Activated CD8-positive, alpha-beta memory T cell treated with anti-CD3 and anti-CD28 coated beads, Interleukin-2, amount 50 U/mL, for 24 hours (primary cell): Measurements from ENCODE around the gene FABP6.

Experiments used
- DNase-seq: peaks from one replicate; pipeline ENCODE4 v3.0.0-alpha.2; 2020; ENCODE audit errors: extremely low read depth

The FABP6 gene

GRCh38 chr5:160262151-160263074 is 33.1 kb downstream of the FABP6 start:
- DNase-seq = no peak

DNA sequence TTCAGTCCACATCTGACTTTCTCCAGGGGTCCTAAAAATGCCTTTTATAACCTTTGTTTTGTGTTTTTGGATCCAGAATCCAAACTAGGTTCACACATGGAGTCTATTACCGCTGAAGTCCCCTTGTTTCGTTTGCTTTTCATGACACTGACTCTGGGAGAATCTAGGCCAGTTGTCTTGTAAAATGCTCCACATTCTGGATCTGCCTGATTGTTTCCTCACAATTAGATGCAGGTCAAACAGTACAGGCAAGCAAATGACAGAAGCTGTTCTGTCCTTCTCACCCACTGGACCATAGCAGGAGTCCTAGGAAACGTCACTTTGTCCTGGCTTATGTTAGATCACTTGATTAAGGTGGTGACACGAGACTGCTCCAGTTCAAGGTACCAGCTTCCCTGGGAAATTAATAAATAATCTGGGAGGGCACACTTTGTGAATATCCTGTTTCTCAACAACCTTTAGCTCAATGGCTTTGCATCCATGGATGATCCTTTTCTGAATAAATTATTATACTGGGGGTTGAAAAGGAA is 34.1 kb downstream of the FABP6 start:
- DNase-seq = no peak

- no peak for DNase-seq
These were observed 36.7 kb downstream of the FABP6 start for GRCh38 chr5:160266044-160266443.

GRCh38 chr5:160266752-160267345 is 37.5 kb downstream of the FABP6 start:
- no peak for DNase-seq

- no peak for DNase-seq
These were observed 38.8 kb downstream of the FABP6 start for GRCh38 chr5:160268121-160268520.

DNA sequence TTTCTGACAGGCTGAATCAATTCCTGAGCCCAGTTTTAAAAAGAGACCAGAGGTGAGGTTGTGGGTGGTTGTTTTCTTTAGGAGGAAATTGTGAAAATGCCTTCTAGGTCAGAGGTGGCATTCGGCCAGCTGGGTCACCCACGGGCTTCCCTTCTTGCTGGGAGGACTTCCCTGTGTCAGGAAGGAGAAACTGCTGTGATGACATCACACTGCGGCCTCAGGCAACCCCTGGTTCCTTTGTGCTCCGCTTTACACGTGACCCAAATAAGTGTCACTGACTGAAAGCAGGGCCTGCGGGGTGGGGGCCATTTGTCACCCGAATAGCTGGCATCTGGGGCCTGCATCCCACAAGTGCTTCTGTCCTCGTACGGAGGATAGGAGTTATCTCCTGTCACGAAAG is 39.7 kb downstream of the FABP6 start:
- no peak for DNase-seq

- no peak for DNase-seq
These were observed 41.4 kb downstream of the FABP6 start for GRCh38 chr5:160270704-160271103.

GRCh38 chr5:160271396-160271795 is 42.1 kb downstream of the FABP6 start:
- no peak for DNase-seq

- no peak for DNase-seq
These were observed 42.5 kb downstream of the FABP6 start for GRCh38 chr5:160271836-160272235.

- DNase-seq = no peak
These were observed 43.0 kb downstream of the FABP6 start for GRCh38 chr5:160272264-160272663.

DNA sequence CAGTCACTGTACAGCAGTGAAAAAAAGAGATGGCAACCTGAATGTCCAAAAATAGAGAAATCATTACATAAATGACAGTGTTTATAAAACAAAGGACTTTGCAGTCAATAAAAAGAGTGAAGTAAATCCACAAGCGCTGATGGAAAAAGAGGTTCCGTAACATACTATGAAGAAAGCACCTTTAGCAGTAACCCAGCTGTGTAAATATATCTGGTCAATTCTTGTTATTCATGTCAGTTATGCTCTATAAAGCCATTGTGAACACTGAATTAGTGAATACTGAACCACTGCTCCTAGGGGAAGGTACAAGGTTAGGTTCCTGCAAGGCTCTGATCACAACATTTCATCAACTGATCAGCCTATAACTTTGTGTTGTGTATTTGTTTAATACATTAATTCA is 43.6 kb downstream of the FABP6 start:
- no peak for DNase-seq

DNA sequence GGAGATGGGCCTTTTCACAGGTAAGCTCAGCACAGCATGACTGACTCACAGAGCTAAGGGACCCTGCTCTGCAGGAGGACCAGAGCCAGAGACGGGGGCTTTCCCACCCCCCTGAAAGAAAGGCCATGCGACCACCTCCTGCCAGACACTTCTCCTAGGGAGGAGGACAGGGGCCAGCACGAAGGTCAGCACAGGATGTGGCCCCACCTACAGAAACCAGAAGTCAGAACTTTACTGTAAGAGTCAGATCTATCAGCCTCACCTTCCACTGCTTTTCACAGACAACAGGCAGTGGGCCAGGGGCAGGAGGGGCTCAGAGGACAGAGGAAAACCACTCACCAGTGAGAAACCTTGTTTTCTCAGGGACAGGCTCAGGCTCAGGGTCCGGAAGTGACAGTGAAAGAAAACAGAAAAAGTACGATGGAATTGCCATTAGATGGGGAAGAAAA is 45.2 kb downstream of the FABP6 start:
- no peak for DNase-seq

DNA sequence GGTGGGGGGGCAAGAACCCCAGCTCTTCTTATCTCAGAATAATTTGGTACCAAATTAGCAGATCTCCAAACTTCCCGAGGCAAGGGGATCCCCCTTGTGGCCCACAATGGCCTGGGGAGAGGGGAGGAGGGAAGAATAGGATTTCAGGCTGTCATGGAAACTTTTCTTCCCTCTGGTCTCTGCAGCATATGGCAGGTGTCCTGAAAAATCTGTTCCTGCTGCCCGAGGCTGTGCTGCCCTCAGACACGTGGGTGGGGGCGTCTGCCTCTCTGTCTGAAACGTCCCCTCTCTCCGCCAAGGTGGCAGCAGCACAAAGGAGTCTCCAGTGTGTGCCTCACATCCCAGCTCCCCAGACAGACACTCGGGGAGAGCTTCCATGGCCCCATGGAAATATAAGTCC is 49.0 kb downstream of the FABP6 start:
- DNase-seq = no peak

- DNase-seq = no peak
These were observed 51.2 kb downstream of the FABP6 start for GRCh38 chr5:160280384-160281095.

DNA sequence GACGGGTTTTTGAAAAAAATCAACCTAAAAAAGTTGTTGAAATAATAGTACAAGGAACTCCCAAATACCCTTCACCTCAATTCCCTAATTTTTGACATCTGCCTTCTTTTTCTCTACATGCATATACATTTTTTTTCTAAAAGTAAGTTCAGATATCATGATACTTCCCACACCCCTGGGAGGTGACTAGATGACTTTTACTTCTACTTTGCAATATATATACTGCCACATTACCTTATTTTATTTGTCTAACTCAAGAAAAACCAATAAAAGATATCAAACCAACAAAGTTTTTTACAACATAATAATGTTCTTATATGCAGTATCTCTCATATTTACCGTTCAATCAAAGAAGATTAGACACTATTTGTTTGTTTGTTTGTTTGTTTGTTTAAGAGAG is 52.0 kb downstream of the FABP6 start:
- no peak for DNase-seq

DNA sequence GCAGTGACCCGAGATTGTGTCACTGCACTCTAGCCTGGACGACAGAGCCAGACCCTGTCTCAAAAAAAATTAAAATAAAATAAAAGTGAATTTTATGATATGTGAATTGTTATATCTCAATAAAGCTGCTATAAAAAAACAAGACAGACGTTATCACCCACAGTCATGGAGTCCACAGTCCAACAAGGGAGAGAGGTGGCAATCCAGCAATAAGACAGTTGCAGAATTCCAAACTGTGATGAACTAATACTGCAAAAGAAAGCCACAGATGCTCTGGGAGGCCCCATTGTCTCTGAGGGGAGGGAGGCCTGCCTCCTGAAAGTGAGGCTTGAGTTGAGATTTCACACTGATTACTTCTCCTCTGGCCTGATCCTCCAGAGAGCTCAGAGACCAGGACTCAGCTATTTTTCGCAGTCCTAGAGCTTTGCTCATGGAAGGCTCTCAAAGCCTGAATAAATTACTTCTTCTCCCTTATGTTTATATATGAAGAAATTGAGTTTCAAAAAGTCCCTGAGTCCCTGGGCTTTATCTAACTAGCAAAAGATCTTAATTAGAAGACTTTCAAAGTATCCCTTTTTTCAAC is 55.1 kb downstream of the FABP6 start:
- DNase-seq = no peak

- no peak for DNase-seq
These were observed 56.0 kb downstream of the FABP6 start for GRCh38 chr5:160285316-160285715.

GRCh38 chr5:160286947-160287346 is 57.6 kb downstream of the FABP6 start:
- no peak for DNase-seq

DNA sequence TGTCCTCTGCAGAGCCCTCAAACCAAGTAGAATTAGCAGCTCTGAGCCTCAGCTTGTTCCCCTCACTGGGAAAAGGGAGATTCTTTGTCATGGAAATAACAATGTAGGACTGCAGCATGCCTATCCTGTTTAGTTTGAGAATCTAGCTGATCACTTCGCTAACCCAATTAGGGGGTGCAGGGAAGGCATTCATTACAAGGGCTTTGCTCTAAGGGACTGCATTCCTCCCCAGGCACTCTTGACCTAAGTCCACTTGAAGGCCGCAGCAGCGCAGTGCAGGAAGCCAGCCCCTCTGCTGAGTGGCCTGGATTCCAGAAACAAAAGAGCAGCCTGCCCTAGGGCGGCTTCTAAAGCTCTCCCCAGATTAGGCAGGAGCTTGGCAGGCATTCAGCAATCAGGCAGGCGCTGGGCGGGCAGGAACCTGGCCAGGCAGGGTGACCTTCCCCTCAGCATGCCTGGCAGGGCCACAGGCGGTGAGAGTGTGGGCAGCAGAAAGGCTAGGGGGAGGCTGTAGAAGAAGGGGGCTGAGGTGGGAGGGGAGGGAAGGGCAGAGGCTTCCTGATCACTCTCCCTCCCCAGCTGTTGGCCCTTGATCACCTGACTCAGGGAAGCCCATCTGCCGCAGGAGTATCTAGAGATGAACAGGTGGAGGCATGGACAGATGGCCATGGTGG is 58.2 kb downstream of the FABP6 start:
- no peak for DNase-seq
